ENCODE data around the gene KDM2B. TPM values are rescaled to one million over a fixed set of nuclear protein-coding genes. Genes with fewer than 3 reads are reported as not detected.

The KDM2B gene
- total and polyA plus RNA-seq, 11 donors, result 7.3 to 24.7 (median 10.3) TPM

GRCh38 chr12:121581686-121582429, 1.0 kb upstream of the KDM2B start:
- H3K4me1 ChIP-seq, result peaks cover 0 to 49% (median 29%) of the 10 kb centered on the region in 12 donors
- DNase-seq, result peak in 1 of 5 donors; percentile 56

GRCh38 chr12:121579981-121580868, 598 bp downstream of the KDM2B start:
- peaks cover 0 to 58% (median 31%) of the 10 kb centered on the region in 12 donors for H3K4me1 ChIP-seq
- TF ChIP-seq, protein P1, sequence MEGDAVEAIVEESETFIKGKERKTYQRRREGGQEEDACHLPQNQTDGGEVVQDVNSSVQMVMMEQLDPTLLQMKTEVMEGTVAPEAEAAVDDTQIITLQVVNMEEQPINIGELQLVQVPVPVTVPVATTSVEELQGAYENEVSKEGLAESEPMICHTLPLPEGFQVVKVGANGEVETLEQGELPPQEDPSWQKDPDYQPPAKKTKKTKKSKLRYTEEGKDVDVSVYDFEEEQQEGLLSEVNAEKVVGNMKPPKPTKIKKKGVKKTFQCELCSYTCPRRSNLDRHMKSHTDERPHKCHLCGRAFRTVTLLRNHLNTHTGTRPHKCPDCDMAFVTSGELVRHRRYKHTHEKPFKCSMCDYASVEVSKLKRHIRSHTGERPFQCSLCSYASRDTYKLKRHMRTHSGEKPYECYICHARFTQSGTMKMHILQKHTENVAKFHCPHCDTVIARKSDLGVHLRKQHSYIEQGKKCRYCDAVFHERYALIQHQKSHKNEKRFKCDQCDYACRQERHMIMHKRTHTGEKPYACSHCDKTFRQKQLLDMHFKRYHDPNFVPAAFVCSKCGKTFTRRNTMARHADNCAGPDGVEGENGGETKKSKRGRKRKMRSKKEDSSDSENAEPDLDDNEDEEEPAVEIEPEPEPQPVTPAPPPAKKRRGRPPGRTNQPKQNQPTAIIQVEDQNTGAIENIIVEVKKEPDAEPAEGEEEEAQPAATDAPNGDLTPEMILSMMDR (IDR thresholded peaks at IDR 0.05), result no peak
- TF ChIP-seq POLR2A (IDR thresholded peaks at IDR 0.05), result no peak
- intact Hi-C loops (cut with DNase I), result loop anchor here in 4 of 10 donors (2.0 to 5.0 kb wide), 5 partner anchors 32 to 47 kb away; partner anchors contain the start of gene ORAI1 (in 3 of the 4)

More at GRCh38 chr12:121581686-121582429, 1.0 kb upstream of the KDM2B start:
- WGBS, 4 donors, result 20 to 30% (median 25%) methylated on average over 17 of the region's 17 CpGs
- Histone ChIP-seq H3K27ac (peak overlapping the region in 10 of 12 donors; percentile 74 to 91 (median 85)), H3K27me3 (no peaks in the 10 kb centered on the region), H3K4me3 (peak overlapping the region in 9 of 12 donors; percentile 8 to 81 (median 74)), H3K36me3 (no peaks in the 10 kb centered on the region), H3K9me3 (no peaks in the 10 kb centered on the region)
- no peak for TF ChIP-seq POLR2A (IDR thresholded peaks at IDR 0.05)
- TF ChIP-seq, protein P1 (IDR thresholded peaks at IDR 0.05), result no peak
- peak; percentile 37 to 72 (median 50) for ATAC-seq
- intact Hi-C loops (cut with DNase I), result loop anchor here in 5 of 10 donors (2.0 to 5.0 kb wide), 5 partner anchors 41 to 45 kb away; partner anchors contain the start of gene ORAI1 (in 3 of the 5)

GRCh38 chr12:121579190-121579791, 1.5 kb downstream of the KDM2B start:
- Histone ChIP-seq H3K4me1 (peaks cover 0 to 58% (median 31%) of the 10 kb centered on the region in 12 donors), H3K36me3 (peaks cover 0 to 19% (median 11%) of the 10 kb centered on the region in 9 donors), H3K4me3 (peak overlapping the region; percentile 61 to 81 (median 74)), H3K27me3 (no peaks in the 10 kb centered on the region), H3K27ac (peak overlapping the region in 11 of 12 donors; percentile 3 to 91 (median 84)), H3K9me3 (no peaks in the 10 kb centered on the region)
- intact Hi-C loops (cut with DNase I), result loop anchor here in 2 of 10 donors (5.0 kb wide), 2 partner anchors 33 to 42 kb away; no protein-coding TSS in a partner anchor
- WGBS, 4 donors, result 0 to 2% (median 1%) methylated on average over 20 to 53 of the region's 53 CpGs
- TF ChIP-seq, protein P1 (IDR thresholded peaks at IDR 0.05), result no peak
- TF ChIP-seq POLR2A (IDR thresholded peaks at IDR 0.05), result no peak
- DNase-seq (peak; percentile 37 to 70 (median 46)), ATAC-seq (peak in 3 of 4 donors; percentile 12 to 26 (median 17))

More at GRCh38 chr12:121579981-121580868, 598 bp downstream of the KDM2B start:
- no peaks in the 10 kb centered on the region for H3K9me3 ChIP-seq
- H3K27me3 ChIP-seq, result no peaks in the 10 kb centered on the region
- DNase-seq, result peak; percentile 69 to 87 (median 77)
- ATAC-seq, result peak; percentile 28 to 77 (median 69)
- H3K27ac ChIP-seq, result peak overlapping the region; percentile 17 to 91 (median 84)
- H3K36me3 ChIP-seq, result peaks cover 0 to 9% (median 4%) of the 10 kb centered on the region in 9 donors
- H3K4me3 ChIP-seq, result peak overlapping the region; percentile 61 to 81 (median 74)
- WGBS, 4 donors, result 0 to 1% (median 1%) methylated on average over 27 to 54 of the region's 54 CpGs
